C1 segment of cervical spinal cord (tissue), 14 donors: ENCODE data around the gene REEP2.
"Not testable (repeated sequence)": the region's sequence is repeated elsewhere in the genome, so short reads cannot be mapped to it uniquely, and the experiment has no call there.

Experiments used
- DNase-seq, 14 donors: peaks; one replicate each; lab custom pipeline; 2025; lab: John Stamatoyannopoulos, UW

REEP2 gene

DNA sequence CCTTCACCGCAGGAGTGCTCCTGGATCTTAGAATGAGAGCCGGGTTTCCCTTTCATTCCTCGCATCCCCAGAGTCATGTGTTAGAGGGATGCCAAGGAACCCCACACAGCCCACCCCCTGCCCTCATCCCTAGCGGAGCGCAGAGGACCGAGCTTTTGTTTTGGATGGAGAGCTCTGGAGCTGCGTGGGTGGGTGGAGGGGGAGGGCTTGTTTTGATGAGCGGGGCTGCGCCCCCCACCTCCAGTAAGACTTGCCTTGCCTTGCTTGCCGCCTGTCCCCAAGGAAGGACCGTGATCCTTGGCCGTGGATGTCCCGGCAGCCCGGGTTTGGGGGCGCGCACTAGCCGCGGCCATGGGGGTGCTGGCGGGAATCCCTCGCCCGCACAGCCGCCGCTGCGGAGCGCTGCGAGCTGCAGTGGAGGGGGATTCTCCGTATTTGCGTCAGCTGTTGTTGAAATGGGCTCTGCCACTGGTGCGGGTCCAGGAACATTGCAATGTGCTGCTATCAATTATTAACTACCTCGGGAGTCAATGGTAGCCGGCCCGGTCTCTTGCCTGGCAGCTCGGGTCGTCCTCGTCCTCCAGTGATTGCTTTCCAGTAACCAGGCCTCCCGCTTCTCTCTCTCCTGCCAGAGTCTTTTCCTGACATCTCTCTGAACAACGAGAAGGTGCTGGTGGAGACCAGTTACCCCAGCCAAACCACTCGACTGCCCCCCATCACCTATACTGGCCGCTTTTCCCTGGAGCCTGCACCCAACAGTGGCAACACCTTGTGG is 27.5 kb downstream of the REEP2 start:
- peak in 2 of 14 donors; percentile 27 to 32 for DNase-seq

DNA sequence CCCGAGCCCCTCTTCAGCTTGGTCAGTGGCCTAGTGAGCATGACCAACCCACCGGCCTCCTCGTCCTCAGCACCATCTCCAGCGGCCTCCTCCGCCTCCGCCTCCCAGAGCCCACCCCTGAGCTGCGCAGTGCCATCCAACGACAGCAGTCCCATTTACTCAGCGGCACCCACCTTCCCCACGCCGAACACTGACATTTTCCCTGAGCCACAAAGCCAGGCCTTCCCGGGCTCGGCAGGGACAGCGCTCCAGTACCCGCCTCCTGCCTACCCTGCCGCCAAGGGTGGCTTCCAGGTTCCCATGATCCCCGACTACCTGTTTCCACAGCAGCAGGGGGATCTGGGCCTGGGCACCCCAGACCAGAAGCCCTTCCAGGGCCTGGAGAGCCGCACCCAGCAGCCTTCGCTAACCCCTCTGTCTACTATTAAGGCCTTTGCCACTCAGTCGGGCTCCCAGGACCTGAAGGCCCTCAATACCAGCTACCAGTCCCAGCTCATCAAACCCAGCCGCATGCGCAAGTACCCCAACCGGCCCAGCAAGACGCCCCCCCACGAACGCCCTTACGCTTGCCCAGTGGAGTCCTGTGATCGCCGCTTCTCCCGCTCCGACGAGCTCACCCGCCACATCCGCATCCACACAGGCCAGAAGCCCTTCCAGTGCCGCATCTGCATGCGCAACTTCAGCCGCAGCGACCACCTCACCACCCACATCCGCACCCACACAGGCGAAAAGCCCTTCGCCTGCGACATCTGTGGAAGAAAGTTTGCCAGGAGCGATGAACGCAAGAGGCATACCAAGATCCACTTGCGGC is 28.2 kb downstream of the REEP2 start:
- DNase-seq: peak in 1 of 14 donors; percentile 51

DNA sequence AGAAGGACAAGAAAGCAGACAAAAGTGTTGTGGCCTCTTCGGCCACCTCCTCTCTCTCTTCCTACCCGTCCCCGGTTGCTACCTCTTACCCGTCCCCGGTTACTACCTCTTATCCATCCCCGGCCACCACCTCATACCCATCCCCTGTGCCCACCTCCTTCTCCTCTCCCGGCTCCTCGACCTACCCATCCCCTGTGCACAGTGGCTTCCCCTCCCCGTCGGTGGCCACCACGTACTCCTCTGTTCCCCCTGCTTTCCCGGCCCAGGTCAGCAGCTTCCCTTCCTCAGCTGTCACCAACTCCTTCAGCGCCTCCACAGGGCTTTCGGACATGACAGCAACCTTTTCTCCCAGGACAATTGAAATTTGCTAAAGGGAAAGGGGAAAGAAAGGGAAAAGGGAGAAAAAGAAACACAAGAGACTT is 28.9 kb downstream of the REEP2 start:
- peak in 1 of 14 donors; percentile 45 for DNase-seq

DNA sequence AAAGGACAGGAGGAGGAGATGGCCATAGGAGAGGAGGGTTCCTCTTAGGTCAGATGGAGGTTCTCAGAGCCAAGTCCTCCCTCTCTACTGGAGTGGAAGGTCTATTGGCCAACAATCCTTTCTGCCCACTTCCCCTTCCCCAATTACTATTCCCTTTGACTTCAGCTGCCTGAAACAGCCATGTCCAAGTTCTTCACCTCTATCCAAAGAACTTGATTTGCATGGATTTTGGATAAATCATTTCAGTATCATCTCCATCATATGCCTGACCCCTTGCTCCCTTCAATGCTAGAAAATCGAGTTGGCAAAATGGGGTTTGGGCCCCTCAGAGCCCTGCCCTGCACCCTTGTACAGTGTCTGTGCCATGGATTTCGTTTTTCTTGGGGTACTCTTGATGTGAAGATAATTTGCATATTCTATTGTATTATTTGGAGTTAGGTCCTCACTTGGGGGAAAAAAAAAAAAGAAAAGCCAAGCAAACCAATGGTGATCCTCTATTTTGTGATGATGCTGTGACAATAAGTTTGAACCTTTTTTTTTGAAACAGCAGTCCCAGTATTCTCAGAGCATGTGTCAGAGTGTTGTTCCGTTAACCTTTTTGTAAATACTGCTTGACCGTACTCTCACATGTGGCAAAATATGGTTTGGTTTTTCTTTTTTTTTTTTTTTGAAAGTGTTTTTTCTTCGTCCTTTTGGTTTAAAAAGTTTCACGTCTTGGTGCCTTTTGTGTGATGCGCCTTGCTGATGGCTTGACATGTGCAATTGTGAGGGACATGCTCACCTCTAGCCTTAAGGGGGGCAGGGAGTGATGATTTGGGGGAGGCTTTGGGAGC is 29.5 kb downstream of the REEP2 start:
- DNase-seq: no peak

DNA sequence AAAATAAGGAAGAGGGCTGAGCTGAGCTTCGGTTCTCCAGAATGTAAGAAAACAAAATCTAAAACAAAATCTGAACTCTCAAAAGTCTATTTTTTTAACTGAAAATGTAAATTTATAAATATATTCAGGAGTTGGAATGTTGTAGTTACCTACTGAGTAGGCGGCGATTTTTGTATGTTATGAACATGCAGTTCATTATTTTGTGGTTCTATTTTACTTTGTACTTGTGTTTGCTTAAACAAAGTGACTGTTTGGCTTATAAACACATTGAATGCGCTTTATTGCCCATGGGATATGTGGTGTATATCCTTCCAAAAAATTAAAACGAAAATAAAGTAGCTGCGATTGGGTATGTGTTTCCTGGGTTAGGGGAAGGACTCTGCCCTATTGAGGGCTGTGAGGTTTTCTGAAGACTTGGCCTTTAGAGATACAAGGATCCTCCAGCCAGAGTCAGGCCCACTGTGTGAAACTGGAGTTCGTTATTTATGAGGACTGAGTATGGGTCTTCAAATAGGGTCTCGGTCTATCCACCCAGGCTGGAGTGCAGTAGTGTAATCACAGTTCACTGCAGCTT is 30.2 kb downstream of the REEP2 start:
- DNase-seq: no peak

DNA sequence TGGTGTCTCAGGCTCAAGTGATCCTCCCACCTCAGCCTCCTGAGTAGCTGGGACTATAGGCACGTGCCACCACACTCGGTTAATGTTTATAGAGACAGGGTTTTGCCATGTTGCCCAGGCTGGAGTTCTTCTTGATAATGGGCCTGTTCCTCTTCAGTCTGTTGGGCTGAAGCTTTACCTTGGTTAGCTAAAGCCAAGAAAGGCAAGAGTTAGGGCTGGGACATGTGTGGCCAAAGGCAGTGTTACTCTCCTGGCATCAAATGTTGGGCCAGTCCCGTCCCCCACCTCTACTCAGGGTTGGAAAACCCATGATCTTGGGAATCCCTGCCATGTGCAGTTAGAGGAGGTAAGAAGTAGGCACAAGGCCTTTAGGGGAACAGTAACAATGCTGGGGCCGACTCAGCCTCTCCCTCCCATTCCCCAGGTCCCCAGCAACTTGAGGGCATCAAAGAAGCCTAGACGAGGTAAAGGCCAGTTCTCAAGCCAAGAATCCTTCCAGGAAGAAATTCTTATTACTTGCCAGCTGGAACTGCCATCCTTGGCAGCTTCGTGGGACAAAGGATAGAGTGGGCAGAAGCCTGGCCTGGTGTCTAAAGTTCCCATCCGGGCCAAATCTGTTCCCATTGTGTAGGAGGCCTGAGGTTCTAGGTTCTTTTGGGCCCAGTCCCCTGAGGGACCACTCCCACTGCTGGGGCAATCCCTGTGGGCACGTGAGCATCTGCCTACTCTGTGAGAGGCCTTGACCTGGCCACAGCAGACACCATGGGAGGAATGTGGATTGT is 30.9 kb downstream of the REEP2 start:
- DNase-seq: no peak

DNA sequence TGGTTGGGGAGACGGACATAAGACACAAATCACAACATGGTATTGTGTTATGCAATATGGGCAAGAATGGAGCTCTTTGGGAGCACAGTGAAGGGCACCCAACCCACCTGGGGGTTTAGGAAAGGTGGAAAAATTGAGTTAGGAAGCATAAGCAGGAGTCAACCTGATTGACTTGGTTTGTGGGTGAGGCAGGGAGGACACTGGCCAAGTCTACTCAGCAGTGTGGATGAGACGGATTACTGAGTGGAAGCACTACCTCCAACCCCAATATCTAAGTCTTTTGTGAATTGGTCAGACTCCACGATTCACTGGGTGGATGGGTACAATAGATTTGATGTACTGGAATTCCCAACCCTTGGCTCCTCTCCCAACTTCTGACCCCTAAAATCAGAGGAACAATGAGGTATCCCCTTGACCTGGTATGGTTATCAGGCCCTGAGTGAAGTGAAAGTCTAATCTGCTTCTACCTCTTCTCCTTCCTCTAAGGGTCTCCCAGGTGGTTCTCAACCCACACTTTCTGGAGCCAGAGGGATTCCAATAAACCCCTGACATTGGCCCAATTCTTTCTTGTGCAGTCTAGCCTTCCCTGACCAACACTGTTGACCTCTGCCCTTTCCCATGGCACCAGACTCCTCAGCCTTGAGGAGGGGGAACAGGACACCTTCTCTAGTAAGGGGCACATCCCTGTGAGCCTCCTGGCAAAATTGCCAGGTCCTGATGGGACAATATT is 31.6 kb downstream of the REEP2 start:
- DNase-seq: no peak

DNA sequence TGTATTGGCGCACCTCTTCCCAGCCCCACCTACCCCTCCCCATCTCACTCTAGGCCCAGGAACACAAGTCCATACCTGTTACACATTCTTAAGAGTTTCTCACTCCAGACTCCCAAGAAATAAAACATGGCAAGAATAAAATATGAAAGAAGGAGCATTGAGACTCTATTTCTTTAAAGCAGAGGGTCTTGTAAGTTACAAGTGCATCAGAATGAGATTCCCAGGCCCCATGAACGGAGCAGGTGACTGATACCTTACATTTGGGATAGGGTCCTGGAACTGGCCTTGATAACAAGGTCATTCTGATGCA is 32.1 kb downstream of the REEP2 start:
- no peak for DNase-seq

DNA sequence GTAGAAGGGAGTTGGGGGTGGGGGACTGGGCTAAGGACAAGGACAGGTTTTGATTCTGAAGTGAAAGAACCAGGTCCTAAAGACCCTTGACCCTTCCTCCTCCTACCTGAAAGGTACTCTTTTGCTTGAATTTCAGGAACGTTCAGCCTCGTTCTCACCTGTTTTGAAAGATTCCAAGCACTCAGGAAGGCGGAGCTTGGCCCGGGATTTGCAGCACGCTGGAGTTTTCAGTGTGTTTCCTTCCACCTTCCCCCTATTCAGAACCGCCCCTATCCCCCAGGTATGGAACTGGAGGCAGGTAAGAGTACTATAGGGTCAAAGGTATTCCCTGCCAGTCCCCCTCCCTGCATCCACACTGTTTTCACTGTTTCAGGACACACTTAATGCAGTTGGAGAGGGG is 33.5 kb downstream of the REEP2 start:
- DNase-seq: no peak

DNA sequence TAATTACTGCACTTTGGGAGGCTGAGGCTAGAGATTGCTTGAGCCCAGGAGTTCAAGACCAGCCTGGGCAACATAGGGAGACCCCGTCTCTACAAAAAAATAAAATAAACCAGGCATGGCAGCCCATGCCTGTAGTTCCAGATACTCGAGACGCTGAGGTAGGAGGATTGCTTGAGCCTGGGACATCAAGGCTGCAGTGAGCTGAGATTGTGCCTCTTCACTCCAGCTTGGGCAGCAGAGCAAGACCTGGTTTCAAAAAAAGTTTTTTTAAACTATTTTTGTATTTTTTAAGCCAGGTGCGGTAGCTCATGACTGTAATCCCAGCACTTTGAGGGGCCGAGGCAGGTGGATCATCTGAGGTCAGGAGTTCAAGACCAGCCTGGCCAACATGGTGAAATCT is 34.3 kb downstream of the REEP2 start:
- not testable (repeated sequence) for DNase-seq

DNA sequence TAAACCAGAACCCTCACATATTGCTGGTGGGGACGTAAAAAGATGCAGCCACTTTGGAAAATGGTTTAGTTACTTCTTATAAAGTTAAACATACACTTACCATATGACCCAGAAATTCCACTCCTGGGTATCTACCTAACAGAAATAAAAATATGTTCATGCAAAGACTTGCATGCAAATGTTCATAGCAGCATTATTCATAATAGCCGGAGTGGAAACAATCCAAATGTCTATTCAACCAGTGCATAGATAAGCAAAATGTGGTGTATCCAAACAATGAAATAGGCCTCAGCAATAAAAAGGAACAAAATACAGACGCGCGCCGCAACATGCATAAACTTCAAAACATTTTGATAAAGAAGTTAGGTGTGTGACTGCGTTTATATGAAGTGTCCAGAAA is 38.1 kb downstream of the REEP2 start:
- DNase-seq: no peak

DNA sequence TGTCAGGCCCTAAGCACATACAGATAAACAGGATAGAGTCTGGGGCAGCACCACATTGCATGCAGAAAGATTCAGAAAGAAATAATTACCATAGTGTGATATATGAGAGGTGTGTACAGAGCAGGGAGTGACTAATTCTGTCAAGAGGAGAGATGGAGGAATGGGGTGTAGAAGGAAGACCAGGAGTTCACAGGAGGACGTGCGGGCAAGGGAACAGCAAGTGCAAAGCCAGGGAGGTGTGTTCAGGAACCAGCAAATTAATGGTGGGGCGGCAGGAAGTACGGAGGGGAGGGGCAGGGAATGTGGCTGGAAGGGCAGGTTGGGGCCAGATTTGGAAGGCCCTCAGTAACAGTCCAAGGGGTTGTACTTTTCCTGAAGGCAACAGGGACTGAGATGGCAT is 43.8 kb downstream of the REEP2 start:
- DNase-seq: no peak

DNA sequence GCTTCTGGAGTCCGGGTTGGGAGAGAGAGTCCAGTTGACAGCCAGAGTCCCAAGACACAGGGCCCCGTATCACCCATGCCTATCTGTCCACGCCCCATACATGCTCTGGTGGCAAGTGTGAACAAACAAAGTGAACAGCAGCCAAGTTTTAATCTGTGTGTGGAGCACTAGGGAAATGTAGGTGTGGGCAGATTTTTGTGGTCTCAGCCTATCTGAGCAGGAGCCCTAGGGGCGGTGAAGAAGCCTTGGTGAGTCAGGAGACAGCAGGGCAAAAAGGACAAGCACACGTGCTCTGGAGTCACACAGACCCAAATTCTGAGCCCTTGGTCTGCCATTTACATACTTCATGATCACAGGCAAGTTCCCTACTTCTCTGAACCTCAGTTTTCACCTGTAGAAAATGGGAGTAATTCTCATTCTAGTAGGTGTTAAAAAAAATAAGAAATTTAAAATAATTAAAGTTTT is 49.7 kb downstream of the REEP2 start:
- no peak for DNase-seq

DNA sequence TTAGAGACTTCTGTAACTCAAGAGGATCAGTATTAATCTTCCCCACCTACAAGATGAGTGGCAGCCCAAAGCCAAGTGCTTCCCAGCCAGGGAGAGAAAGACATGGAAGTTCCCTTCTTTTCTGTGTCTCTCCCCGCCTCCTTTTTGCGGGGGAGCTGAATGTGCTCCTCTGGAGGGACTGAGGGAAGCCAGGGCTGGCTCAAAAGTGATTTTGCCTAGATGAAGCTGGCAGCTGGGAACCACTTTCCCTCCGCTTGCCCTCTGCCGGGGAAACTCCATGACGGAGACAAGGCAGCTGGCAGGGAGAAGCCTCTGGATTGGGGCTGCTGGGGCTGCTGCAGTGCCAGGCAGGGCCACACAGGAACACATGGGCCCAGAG is 50.8 kb downstream of the REEP2 start:
- DNase-seq: peak in 8 of 14 donors; percentile 16 to 67 (median 35)

DNA sequence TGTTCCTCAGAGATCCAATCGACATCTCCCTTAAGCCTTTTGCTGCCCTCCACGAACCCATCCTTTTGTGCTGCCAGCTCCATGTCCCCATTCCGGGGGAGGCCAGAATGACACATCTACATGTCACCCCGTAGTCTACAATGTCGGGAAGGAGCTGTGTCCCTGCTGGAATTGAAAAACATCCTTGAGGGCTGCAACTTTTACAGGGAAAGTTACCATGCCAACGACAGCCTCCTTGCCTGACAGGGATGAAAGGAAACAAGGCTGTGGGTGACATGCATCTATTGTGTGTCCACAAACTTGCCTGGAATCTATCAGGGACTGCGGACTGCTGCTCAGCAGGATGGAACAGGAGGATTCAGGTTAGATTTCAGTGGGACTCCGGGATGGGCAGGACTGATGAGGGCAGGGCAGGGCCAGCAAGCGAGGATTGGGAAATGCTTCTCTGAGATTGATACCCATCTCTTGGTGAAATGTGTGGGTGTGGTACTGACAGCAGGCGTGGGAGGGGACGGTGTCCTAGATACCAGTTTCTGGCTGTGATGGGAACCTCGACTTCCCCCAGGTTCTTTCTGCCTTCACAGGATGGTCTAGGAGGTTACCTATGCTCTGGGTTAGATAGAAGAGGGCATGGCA is 51.9 kb downstream of the REEP2 start:
- no peak for DNase-seq

DNA sequence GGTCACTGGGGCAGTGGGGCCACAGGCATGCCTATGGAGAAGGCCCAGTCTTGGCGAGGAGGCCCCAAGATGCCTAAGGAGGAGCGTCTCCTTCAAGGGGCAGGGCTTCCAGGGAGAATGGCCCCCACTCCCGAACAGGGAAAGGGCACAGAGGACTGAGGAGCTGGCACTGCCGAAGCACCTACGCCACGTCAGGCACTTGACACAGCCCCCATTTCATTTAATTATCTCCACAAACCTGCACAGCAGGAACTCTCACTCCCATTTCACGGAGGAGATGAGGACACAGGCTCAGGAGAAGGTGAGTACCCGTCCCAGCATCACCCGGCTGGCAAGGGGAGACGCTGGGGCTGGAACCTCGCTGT is 52.4 kb downstream of the REEP2 start:
- DNase-seq: peak in 1 of 14 donors; percentile 54

DNA sequence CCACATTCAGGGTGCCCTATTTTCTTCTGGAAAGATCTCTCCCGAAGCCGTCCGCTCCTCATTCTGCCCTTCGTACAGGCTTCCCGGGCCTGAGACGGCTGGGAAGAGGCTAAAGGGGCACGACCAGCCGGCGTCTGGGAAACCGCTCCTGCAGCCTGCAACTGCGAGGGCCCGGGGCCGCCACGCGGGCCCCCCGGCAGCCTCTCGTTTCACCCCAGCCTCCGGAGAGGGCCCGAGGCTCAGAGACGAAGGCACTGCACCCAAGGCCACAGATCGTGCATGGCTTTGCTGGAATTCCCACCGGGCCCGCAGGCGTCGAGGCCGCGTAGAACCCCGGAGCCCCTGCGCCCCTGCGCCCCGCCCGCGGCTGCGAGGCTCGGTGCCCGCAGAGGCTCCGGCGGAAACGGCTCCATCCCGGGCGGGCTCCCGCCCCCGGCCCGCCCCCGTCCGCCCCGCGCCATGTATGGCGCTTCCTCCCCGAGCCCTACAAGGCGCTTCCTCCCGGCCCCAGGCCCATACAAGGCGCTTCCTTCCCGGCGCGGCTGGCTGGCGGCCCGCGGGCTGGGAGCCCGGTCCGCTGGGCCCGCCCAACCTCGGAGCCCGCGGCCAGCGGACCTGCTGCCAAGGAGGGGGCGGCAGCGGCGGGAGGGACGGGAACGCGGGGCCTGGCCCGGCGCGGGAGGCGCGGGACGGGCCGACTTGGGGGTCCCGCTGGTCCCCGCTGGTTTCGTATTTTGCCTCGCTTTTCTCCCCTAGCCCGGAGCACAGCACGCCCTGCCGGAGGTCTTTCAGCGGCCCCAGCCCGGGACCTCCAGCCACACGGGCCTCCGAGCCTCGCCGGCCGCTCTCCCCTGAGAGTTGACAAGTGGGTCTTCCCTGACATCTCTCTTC is 53.1 kb downstream of the REEP2 start:
- DNase-seq: peak; percentile 58 to 92 (median 84)

DNA sequence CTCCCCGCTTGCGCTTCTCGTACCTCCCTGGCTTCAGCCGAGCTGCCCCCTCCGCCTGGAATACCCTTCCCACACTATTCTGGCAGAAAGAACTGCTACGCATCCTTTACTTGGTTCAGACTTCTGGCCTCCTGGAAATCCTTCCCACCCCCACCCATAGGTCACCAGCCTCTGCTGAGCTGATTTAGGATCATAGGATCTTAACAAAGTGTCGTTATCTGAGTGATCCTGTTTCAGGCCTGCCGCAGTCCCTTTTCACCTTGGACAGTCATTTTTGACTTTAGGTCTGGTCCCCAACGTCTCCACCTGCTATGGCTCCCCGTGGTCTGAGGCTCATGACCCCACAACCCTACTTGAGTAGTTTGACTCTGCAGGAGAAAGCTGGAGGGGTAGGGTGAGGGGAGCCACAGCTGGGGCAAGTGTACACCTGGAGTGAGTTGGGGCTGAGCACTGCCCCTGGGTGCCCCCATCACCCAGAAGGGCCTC is 53.7 kb downstream of the REEP2 start:
- DNase-seq: peak in 2 of 14 donors; percentile 26

DNA sequence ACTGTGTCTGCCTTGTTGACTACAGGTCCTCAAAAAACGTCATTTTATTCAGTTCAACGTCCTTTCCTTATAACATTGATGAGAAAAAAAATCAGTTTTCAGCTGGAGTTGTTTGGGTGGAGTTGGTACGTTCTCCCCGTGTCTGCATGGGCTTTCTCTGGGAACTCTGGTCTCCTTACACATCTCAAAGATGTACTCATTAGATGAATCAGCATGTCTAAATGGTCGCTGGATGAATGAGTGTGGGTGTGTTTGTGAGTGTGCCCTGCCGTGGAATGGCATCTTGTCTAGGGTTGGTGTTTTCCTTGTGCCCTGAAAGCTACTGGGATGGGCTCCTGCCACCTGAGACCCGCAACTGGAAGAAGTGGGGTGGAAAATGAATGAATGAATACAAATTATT is 56.5 kb downstream of the REEP2 start:
- no peak for DNase-seq
